Superior temporal gyrus (tissue), 1 donor: ENCODE data around the gene RALGPS1.

Source experiments
- DNase-seq: peaks from one replicate; pipeline ENCODE4 v3.0.0-alpha.2; 2016; ENCODE audit errors: extremely low spot score

RALGPS1 gene

GRCh38 chr9:127223810-127224177 is 309.2 kb downstream of the RALGPS1 start:
- DNase-seq, result no peak

- DNase-seq, result peak; percentile 75
Observed at GRCh38 chr9:127224178-127224882, 309.7 kb downstream of the RALGPS1 start.

GRCh38 chr9:127224883-127225739 is 310.5 kb downstream of the RALGPS1 start:
- DNase-seq, result peak; percentile 81

- no peak for DNase-seq
Observed at GRCh38 chr9:127225801-127226625, 311.4 kb downstream of the RALGPS1 start.

DNA sequence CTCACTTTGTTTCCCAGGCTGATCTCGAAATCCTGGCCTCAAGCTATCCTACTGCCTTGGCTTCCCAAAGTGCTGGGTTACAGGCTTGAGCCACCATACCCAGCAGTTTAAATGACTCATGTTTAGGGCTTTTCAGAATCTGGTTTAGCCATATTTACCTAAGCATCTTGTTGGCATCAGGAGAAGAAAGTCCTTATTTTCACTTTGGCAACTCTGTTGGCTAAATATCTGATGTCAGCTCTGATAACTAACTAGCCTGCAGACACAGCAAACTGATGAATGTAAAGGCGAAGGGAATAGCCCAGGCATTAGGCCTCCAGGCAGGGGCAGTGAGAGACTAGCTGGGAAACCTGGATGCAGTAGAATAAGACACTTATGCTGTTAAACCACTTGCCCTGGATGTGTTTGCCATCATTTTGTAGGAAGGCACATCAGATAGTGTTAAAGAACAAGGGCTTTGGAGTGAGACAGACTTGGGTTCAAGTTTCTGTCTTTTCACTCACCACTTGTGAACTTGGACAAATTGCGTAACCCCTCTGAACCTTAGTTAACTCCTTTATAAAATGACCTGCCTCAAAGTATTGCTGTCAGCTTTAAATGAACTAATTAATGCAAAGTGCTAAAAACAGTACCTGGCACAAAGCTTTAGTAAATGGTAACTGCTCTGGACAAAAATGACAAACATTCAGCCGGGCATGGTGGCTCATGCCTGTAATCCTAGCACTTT is 315.3 kb downstream of the RALGPS1 start:
- no peak for DNase-seq

- DNase-seq, result no peak
Observed at GRCh38 chr9:127231666-127232065, 317.1 kb downstream of the RALGPS1 start.

DNA sequence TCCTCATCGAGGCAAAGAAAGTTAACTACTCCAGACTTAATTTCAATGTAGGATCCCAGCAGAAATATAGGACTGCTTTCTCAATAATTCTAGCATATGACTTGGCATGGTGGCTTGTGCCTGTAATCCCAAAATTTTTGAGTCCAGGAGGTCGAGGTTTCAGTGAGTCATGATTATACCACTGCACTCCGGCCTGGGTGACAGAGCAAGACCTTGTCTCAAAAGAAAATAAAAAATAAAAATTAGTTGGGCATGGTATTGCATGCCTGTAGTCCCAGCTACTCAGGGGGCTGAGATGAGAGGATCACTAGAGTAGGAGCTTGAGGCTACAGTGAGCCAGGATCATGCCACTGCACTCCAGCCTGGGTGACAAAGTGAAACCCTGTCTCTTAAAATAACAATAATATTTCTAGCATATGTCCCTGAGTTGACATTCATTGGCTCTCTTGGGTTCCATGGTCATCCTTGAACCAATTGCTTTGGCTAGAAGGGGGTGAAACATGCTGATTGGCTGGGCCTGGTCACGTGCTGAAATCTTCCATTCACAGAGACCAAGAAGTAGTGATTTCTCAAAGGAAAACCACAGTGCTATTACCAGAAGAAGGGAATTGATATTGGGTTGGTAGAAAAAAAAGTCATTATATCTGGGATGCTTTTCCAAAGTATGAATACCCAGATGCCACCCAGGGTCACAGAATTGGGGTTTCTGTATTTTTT is 318.4 kb downstream of the RALGPS1 start:
- no peak for DNase-seq

GRCh38 chr9:127233550-127233949 is 319.0 kb downstream of the RALGPS1 start:
- DNase-seq, result peak; percentile 37

DNA sequence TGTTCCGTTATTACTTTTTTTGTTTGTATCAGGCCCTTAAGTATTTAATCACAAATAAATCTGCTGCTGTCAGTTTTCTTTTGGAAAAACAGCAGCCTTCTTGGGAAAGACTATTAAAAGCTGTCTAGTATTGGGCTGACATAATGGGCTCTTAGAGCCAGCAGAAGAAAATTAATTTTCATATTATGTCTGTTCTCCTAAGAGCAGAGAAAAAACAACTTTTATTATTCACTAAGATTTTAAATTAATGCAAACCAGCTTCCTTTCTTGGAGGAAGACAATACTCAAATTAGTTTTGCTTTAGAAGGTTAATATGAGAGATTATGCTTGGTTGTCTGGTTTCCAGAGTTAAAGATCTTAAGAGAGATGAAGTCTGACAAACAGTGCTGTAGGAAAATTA is 319.4 kb downstream of the RALGPS1 start:
- no peak for DNase-seq

DNA sequence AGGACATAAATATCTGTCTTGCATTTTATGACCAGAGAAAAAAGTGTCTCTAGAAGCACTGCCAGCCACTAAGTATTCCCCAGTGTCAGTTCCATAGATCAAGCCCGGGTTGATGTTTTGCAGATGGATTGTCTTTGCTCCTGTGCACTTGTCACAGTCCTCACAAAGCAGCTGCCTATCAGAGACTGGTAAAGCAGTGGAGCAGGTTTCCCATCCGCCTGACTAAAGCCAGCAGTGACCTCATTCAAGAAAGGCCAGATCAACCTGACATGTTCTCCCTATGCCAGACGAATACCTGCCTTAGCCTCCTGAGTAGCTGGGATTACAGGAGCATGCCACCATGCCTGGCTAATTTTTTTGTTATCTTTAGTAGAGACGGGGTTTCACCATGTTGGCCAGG is 323.2 kb downstream of the RALGPS1 start:
- no peak for DNase-seq

- no peak for DNase-seq
Observed at GRCh38 chr9:127241354-127241753, 326.8 kb downstream of the RALGPS1 start.

GRCh38 chr9:127244609-127245601 is 330.3 kb downstream of the RALGPS1 start:
- DNase-seq, result peak; percentile 97

DNA sequence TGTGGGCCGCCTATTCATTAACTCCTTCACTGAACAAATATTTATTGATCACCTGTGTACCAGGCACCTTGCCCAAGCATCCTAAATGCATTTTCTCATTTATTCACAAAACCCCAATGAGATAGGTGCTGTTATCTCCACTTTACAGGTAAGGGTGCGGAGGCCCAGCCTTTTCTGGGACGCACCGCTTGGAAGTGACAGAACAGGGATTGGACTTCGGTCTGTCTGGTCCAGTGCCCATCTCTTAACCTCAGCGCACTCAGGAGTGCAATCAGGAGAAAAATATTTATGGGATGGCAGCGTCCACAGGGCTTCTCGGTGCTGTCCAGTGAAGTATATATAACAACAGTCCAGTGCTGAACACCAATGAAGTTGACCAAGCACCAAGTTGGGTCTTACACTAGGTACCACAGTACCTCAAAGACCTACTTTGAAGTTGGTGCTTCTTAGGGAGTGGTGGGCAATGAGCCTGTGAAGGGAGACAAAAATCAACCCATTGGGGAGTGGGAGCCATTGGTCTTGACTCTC is 331.1 kb downstream of the RALGPS1 start:
- DNase-seq, result no peak

GRCh38 chr9:127248241-127248640 is 333.7 kb downstream of the RALGPS1 start:
- no peak for DNase-seq

GRCh38 chr9:127249877-127250276 is 335.3 kb downstream of the RALGPS1 start:
- no peak for DNase-seq

DNA sequence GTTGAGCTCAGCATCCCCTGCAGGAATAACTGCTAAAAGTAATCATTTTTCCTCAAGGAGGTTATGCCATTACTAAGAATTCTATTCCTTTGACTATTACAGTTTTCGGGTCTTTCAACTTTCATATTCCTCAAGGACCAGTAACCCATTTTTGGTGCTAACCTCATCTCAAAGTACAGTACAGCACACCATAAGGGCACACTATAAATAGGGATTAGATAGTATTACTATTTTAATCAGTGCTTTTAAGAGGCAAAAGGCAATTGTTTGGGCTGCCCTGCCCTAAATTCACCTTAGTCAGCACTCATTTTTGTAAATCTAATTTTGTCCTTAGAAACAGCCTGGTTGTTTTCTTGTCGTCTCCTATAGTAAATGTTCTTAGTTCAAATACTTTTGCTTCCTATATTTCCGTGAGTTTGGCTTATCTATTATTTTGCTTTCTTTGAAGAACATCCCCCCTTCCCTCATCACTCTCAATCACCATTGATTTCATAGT is 336.4 kb downstream of the RALGPS1 start:
- DNase-seq, result no peak

DNA sequence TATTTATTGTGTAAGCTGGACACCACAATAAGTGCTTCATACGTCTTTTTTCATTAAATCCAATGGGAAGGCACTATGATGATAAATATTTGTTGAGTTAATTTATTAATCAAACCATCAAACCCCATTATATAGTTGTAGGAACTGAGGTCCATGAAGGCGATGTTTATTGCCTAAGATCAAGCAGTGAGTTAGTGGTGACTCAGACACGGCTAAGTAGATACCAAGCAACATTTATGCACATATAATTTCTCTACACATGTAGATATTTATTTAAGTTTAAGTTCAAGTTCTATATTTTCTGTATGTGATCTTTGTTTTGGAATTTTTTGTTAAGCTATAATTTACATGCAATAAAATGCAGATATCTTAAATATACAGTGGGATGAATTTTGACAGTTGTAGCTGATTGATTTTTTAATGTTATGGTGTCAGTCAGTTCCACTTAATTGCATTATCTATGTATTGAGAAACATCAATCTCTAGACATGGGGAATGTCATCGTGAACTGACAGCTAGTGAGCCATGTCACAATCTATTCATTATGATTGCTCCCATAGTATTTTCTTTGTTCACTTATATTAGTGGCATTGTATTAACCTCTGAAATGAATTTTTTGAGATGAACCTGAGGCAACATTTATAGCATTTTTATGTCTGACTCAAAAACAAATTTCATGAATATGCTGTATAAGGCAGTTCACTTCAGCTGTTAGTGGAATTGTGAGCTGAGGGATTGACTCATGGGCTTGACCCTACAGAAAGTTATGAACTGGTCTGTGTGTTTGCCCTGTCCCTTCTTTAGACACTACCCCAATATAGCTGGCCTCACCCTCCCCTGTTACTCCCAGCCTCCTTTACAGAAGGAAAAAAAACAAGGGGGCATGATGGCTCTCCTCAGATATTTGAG is 338.1 kb downstream of the RALGPS1 start:
- DNase-seq, result no peak

GRCh38 chr9:127253446-127253845 is 338.9 kb downstream of the RALGPS1 start:
- DNase-seq, result peak; percentile 49
